Measurements from ENCODE around the gene PRDM8. TPM values are rescaled to one million over a fixed set of nuclear protein-coding genes. Genes with fewer than 3 reads are reported as not detected.
"Not testable (repeated sequence)": the region's sequence is repeated elsewhere in the genome, so short reads cannot be mapped to it uniquely, and the experiment has no call there.

PRDM8 gene
- total and polyA plus RNA-seq, 4 donors, result 0.46 to 5.0 (median 2.1) TPM

DNA sequence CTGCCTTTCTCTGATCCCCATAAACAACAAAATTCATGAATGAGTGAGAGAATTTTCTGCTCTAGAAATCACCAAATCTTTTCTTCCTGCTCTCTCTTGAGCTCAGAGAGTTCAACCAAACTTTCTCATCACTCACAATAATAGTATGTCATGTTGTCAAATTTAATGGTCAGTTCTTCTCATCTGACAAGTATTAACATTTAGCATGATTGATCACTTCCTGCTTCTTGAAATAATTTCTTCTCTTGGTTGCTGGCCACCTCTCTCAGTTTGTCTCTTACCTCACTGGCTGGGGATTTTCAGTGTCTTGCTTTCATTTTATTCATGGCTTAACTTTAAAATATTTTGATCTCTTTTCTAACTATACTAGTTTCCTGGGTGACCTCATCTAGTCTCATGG, 43.7 kb downstream of the PRDM8 start:
- H3K9me3 ChIP-seq (ENCODE audit: control insufficient read depth in 4 of 4, insufficient read depth in 3 of 4, low read length in 3 of 4), result no peaks in the 10 kb centered on the region
- no peaks in the 10 kb centered on the region for H3K4me1 ChIP-seq (ENCODE audit: control insufficient read depth in 5 of 5, insufficient read depth in 5 of 5, low read length in 5 of 5)
- peaks cover 0 to 6% (median 5%) of the 10 kb centered on the region in 3 donors for H3K27me3 ChIP-seq (ENCODE audit: control insufficient read depth in 3 of 3, insufficient read depth in 3 of 3, low read length in 2 of 3)
- H3K27ac ChIP-seq (ENCODE audit: low read depth in 1 of 2, low read length in 1 of 2), result no peak overlapping the region
- DNase-seq (no peak), ATAC-seq (ENCODE audit: insufficient read depth, low FRiP score) (no peak)
- no peaks in the 10 kb centered on the region for H3K36me3 ChIP-seq (ENCODE audit: control insufficient read depth in 4 of 4, insufficient read depth in 4 of 4, low read length in 4 of 4)
- TF ChIP-seq, protein P1, sequence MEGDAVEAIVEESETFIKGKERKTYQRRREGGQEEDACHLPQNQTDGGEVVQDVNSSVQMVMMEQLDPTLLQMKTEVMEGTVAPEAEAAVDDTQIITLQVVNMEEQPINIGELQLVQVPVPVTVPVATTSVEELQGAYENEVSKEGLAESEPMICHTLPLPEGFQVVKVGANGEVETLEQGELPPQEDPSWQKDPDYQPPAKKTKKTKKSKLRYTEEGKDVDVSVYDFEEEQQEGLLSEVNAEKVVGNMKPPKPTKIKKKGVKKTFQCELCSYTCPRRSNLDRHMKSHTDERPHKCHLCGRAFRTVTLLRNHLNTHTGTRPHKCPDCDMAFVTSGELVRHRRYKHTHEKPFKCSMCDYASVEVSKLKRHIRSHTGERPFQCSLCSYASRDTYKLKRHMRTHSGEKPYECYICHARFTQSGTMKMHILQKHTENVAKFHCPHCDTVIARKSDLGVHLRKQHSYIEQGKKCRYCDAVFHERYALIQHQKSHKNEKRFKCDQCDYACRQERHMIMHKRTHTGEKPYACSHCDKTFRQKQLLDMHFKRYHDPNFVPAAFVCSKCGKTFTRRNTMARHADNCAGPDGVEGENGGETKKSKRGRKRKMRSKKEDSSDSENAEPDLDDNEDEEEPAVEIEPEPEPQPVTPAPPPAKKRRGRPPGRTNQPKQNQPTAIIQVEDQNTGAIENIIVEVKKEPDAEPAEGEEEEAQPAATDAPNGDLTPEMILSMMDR (IDR thresholded peaks at IDR 0.05; ENCODE audit: control extremely low read depth, extremely low read depth), result no peak
- H3K4me3 ChIP-seq, result no peak overlapping the region
- H3K9ac ChIP-seq (ENCODE audit: insufficient read depth in 1 of 2, low read length in 2 of 2), result no peak overlapping the region

DNA sequence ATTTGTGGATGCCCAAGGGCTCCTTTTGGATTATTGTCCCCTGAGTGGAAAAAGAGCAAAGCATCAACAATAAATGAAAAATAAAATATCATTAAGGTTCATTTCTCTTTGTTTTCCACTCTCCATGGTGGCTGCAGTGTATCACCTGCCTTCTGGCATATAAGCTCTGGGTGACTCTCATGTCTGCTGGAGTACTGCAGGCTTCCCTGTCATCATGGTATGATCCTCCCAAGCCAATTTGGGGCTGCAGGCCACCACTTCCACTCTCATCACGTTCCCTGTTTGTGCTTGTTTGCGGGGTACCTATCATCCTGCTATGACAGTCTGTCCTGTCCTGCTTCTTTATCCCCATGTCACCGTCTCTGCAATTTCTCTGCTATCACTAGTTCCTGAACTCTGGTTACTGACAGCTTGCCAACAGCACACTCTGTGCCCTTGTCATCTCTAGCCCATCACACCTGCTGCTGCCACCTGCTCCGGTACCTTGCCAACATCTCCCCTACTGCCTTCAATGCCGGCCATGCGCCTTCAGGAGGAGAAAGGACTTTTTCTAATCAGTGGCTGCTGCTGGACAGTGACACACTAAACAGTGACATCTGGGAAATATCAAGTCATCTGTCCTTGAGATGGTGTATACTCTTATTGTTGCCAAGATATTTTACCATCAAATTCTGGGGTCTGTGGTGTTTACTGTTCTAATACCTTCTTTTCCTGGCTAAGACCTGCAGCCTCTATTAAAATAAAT, 46.1 kb downstream of the PRDM8 start:
- H3K27me3 ChIP-seq (ENCODE audit: control insufficient read depth in 3 of 3, insufficient read depth in 3 of 3, low read length in 2 of 3), result peaks cover 0 to 7% (median 4%) of the 10 kb centered on the region in 3 donors
- H3K9ac ChIP-seq (ENCODE audit: insufficient read depth in 1 of 2, low read length in 2 of 2), result no peak overlapping the region
- 75 to 83% methylated on average over 6 of the region's 6 CpGs for WGBS, 2 donors
- ATAC-seq (ENCODE audit: insufficient read depth, low FRiP score), result no peak
- no peak for DNase-seq
- no peaks in the 10 kb centered on the region for H3K9me3 ChIP-seq (ENCODE audit: control insufficient read depth in 4 of 4, insufficient read depth in 3 of 4, low read length in 3 of 4)
- no peak overlapping the region for H3K27ac ChIP-seq (ENCODE audit: low read depth in 1 of 2, low read length in 1 of 2)
- H3K36me3 ChIP-seq (ENCODE audit: control insufficient read depth in 4 of 4, insufficient read depth in 4 of 4, low read length in 4 of 4), result no peaks in the 10 kb centered on the region
- H3K4me1 ChIP-seq (ENCODE audit: control insufficient read depth in 5 of 5, insufficient read depth in 5 of 5, low read length in 5 of 5), result no peaks in the 10 kb centered on the region
- no peak overlapping the region for H3K4me3 ChIP-seq
- TF ChIP-seq, protein P1 (IDR thresholded peaks at IDR 0.05; ENCODE audit: control extremely low read depth, extremely low read depth), result no peak

DNA sequence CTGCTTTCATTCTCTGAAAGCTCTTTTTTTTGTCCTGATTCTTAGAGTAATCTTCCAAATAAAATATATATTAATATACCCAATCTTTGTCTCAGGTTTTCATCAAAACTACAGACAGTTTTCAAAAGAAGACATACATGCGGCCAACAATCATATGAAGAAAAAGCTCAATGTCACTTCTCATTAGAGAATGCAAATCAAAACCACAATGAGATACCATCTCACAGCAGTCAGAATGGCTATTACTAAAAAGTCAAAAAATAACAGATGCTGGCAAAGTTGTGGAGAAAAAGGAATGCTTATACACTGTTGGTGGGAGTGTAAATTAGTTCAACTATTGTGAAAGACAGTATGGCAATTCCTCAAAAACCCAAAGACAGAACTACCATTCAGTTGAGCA, 50.2 kb downstream of the PRDM8 start:
- not testable (repeated sequence) for H3K4me3 ChIP-seq; H3K9ac ChIP-seq (ENCODE audit: insufficient read depth in 1 of 2, low read length in 2 of 2); H3K27ac ChIP-seq (ENCODE audit: low read depth in 1 of 2, low read length in 1 of 2); ATAC-seq (ENCODE audit: insufficient read depth, low FRiP score); H3K9me3 ChIP-seq (ENCODE audit: control insufficient read depth in 4 of 4, insufficient read depth in 3 of 4, low read length in 3 of 4); H3K36me3 ChIP-seq (ENCODE audit: control insufficient read depth in 4 of 4, insufficient read depth in 4 of 4, low read length in 4 of 4); DNase-seq; H3K4me1 ChIP-seq (ENCODE audit: control insufficient read depth in 5 of 5, insufficient read depth in 5 of 5, low read length in 5 of 5); H3K27me3 ChIP-seq (ENCODE audit: control insufficient read depth in 3 of 3, insufficient read depth in 3 of 3, low read length in 2 of 3)
- 95 to 97% methylated on average over 1 of the region's 1 CpG for WGBS, 2 donors

DNA sequence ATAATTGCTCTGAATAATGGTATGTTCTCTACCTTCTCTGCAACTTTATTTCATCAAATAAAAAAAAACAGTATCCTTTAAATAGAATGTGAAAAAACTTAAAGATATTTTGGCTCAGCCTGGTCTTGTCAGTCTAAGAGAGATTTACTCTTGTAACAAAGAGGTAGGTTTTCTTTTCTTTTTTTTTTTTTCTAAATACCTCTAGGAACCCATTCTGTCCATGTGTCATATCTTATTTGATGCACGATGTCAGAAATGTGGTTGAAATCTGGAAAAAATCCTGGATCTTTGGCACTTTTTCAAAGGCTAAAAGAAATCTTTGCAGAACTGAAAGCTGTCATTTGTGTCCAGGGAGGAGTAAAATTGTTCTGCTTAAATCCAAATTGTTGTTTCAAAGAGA, 51.8 kb downstream of the PRDM8 start:
- ATAC-seq (ENCODE audit: insufficient read depth, low FRiP score) (no peak), DNase-seq (no peak)
- H3K9me3 ChIP-seq (ENCODE audit: control insufficient read depth in 4 of 4, insufficient read depth in 3 of 4, low read length in 3 of 4), result no peaks in the 10 kb centered on the region
- H3K4me3 ChIP-seq, result no peak overlapping the region
- H3K36me3 ChIP-seq (ENCODE audit: control insufficient read depth in 4 of 4, insufficient read depth in 4 of 4, low read length in 4 of 4), result no peaks in the 10 kb centered on the region
- TF ChIP-seq, protein P1 (IDR thresholded peaks at IDR 0.05; ENCODE audit: control extremely low read depth, extremely low read depth), result no peak
- no peaks in the 10 kb centered on the region for H3K4me1 ChIP-seq (ENCODE audit: control insufficient read depth in 5 of 5, insufficient read depth in 5 of 5, low read length in 5 of 5)
- 63 to 84% methylated on average over 1 of the region's 1 CpG for WGBS, 2 donors
- H3K27ac ChIP-seq (ENCODE audit: low read depth in 1 of 2, low read length in 1 of 2), result no peak overlapping the region
- H3K27me3 ChIP-seq (ENCODE audit: control insufficient read depth in 3 of 3, insufficient read depth in 3 of 3, low read length in 2 of 3), result peaks cover 0 to 2% (median 0%) of the 10 kb centered on the region in 3 donors
- no peak overlapping the region for H3K9ac ChIP-seq (ENCODE audit: insufficient read depth in 1 of 2, low read length in 2 of 2)
